AG09309 (cell line): Measurements from ENCODE around the gene PRPS1L1.

Source experiments
- DNase-seq: peaks from one replicate; pipeline ENCODE4 v3.0.0-alpha.2; 2010; ENCODE audit warnings: low read depth
- H3K4me3 ChIP-seq: 2 replicates; pipeline ENCODE4 v1.5.1; 2011; ENCODE audit warnings: mild to moderate bottlenecking, low read depth, low read length, moderate library complexity; ENCODE audit not compliant: control insufficient read depth
- TF ChIP-seq, protein P1 (sequence below): IDR thresholded peaks from 2 replicates; pipeline ENCODE4 v1.5.1; 2011; ENCODE audit warnings: mild to moderate bottlenecking, low read depth, low read length, inconsistent platforms; ENCODE audit not compliant: insufficient read depth, control insufficient read depth; ENCODE audit errors: missing control alignments

The PRPS1L1 gene

GRCh38 chr7:17988858-17989257, 38.8 kb downstream of the PRPS1L1 start:
- DNase-seq: no peak
- H3K4me3 ChIP-seq: no peak overlapping the region
- TF ChIP-seq, protein P1, sequence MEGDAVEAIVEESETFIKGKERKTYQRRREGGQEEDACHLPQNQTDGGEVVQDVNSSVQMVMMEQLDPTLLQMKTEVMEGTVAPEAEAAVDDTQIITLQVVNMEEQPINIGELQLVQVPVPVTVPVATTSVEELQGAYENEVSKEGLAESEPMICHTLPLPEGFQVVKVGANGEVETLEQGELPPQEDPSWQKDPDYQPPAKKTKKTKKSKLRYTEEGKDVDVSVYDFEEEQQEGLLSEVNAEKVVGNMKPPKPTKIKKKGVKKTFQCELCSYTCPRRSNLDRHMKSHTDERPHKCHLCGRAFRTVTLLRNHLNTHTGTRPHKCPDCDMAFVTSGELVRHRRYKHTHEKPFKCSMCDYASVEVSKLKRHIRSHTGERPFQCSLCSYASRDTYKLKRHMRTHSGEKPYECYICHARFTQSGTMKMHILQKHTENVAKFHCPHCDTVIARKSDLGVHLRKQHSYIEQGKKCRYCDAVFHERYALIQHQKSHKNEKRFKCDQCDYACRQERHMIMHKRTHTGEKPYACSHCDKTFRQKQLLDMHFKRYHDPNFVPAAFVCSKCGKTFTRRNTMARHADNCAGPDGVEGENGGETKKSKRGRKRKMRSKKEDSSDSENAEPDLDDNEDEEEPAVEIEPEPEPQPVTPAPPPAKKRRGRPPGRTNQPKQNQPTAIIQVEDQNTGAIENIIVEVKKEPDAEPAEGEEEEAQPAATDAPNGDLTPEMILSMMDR: no peak

DNA sequence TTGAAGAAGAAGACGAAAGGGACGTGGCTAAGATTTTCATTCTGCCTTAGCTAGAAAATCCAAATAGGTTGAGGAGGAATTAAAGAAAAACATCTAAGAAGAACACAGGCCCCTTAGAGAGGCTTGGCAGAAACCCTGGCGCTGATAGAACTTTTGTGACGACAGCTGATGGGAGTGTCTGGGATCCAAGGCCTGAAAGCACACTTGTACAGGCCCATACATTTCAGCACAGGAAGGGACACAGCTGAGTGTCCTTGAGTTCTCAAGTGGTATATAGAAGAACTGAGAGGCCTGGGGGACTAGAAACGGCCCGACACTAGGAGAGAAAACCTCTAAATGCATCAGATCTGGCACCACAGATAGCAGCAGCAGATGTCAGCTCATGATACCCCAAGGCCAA, 39.5 kb downstream of the PRPS1L1 start:
- TF ChIP-seq, protein P1: no peak
- no peak overlapping the region for H3K4me3 ChIP-seq
- no peak for DNase-seq

- peak; percentile 75 for DNase-seq
- no peak overlapping the region for H3K4me3 ChIP-seq
- TF ChIP-seq, protein P1: no peak
These were observed 40.8 kb downstream of the PRPS1L1 start for GRCh38 chr7:17986851-17987250.

- no peak overlapping the region for H3K4me3 ChIP-seq
- DNase-seq: no peak
- TF ChIP-seq, protein P1: no peak
These were observed 42.0 kb downstream of the PRPS1L1 start for GRCh38 chr7:17985473-17986239.

- no peak overlapping the region for H3K4me3 ChIP-seq
- TF ChIP-seq, protein P1: no peak
- DNase-seq: no peak
These were observed 43.4 kb downstream of the PRPS1L1 start for GRCh38 chr7:17984288-17984687.

GRCh38 chr7:17983221-17984062, 44.2 kb downstream of the PRPS1L1 start:
- H3K4me3 ChIP-seq: no peak overlapping the region
- TF ChIP-seq, protein P1: no peak
- DNase-seq: no peak
